ENCODE measurements around the gene SPTBN1.

- TF ChIP-seq POLR2A (IDR thresholded peaks at IDR 0.05) (no peak), EP300 (IDR thresholded peaks at IDR 0.05) (no peak)
- TF ChIP-seq, protein P1, sequence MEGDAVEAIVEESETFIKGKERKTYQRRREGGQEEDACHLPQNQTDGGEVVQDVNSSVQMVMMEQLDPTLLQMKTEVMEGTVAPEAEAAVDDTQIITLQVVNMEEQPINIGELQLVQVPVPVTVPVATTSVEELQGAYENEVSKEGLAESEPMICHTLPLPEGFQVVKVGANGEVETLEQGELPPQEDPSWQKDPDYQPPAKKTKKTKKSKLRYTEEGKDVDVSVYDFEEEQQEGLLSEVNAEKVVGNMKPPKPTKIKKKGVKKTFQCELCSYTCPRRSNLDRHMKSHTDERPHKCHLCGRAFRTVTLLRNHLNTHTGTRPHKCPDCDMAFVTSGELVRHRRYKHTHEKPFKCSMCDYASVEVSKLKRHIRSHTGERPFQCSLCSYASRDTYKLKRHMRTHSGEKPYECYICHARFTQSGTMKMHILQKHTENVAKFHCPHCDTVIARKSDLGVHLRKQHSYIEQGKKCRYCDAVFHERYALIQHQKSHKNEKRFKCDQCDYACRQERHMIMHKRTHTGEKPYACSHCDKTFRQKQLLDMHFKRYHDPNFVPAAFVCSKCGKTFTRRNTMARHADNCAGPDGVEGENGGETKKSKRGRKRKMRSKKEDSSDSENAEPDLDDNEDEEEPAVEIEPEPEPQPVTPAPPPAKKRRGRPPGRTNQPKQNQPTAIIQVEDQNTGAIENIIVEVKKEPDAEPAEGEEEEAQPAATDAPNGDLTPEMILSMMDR (IDR thresholded peaks at IDR 0.05) = no peak
Observed at GRCh38 chr2:54473851-54474250, 17.7 kb downstream of the SPTBN1 start.

Data from ovary (tissue), 3 donors.